AG09309 (cell line): ENCODE measurements around the gene PHACTR3.

Source experiments
- DNase-seq: peaks from one replicate; pipeline ENCODE4 v3.0.0-alpha.2; 2010; ENCODE audit warnings: low read depth
- H3K4me3 ChIP-seq: 2 replicates; pipeline ENCODE4 v1.5.1; 2011; ENCODE audit warnings: mild to moderate bottlenecking, low read depth, low read length, moderate library complexity; ENCODE audit not compliant: control insufficient read depth
- CTCF ChIP-seq: IDR thresholded peaks from 2 replicates; pipeline ENCODE4 v1.5.1; 2011; ENCODE audit warnings: mild to moderate bottlenecking, low read depth, low read length, inconsistent platforms; ENCODE audit not compliant: insufficient read depth, control insufficient read depth; ENCODE audit errors: missing control alignments

PHACTR3 gene

GRCh38 chr20:59574308-59574707, 30.0 kb upstream of the PHACTR3 start:
- DNase-seq = no peak
- TF ChIP-seq CTCF = no peak
- no peak overlapping the region for H3K4me3 ChIP-seq

GRCh38 chr20:59575216-59575615, 29.1 kb upstream of the PHACTR3 start:
- no peak for DNase-seq
- no peak for TF ChIP-seq CTCF

GRCh38 chr20:59575653-59576052, 28.7 kb upstream of the PHACTR3 start:
- no peak for TF ChIP-seq CTCF
- no peak overlapping the region for H3K4me3 ChIP-seq
- DNase-seq = no peak

More at GRCh38 chr20:59575216-59575615, 29.1 kb upstream of the PHACTR3 start:
- no peak overlapping the region for H3K4me3 ChIP-seq

GRCh38 chr20:59576216-59576953, 28.0 kb upstream of the PHACTR3 start:
- no peak overlapping the region for H3K4me3 ChIP-seq
- no peak for TF ChIP-seq CTCF
- DNase-seq = no peak

GRCh38 chr20:59577037-59577808, 27.1 kb upstream of the PHACTR3 start:
- no peak for DNase-seq
- TF ChIP-seq CTCF = no peak
- H3K4me3 ChIP-seq = no peak overlapping the region

- no peak for DNase-seq
- H3K4me3 ChIP-seq = no peak overlapping the region
- no peak for TF ChIP-seq CTCF
Observed at GRCh38 chr20:59577809-59578435, 26.4 kb upstream of the PHACTR3 start.
